Mammary epithelial cell (primary cell): ENCODE results near the gene KLK13.

Source experiments
- CTCF ChIP-seq, 2 donors: IDR thresholded peaks in 1 of 2; conservative IDR thresholded peaks in 1 of 2; 2 replicates each; pipeline ENCODE4 v1.5.1; 2011 to 2012; ENCODE audit warnings: inconsistent platforms in 2 of 2, low read length in 2 of 2, mild to moderate bottlenecking in 2 of 2, control low read depth in 1 of 2, low read depth in 1 of 2; ENCODE audit not compliant: insufficient read depth in 1 of 2; ENCODE audit errors: extremely low read depth in 1 of 2
- EZH2 ChIP-seq: IDR thresholded peaks from 2 replicates; pipeline ENCODE4 v1.6.1; 2012; ENCODE audit warnings: low read length, inconsistent platforms, borderline replicate concordance

GRCh38 chr19:51012661-51013190 is 52.2 kb downstream of the KLK13 start:
- TF ChIP-seq CTCF (conservative IDR thresholded peaks at IDR 0.05 in 1 of 2, IDR thresholded peaks at IDR 0.05 in 1 of 2; ENCODE audit: extremely low read depth in 1 of 2, insufficient read depth in 1 of 2, low read depth in 1 of 2, low read length in 2 of 2) (no peak), EZH2 (no peak)
